Measurements from ENCODE around the gene MOB3A. TPM values are rescaled to one million over a fixed set of nuclear protein-coding genes. Genes with fewer than 3 reads are reported as not detected.

Gene MOB3A
- 40.6 and 53.2 TPM in 2 replicates for total RNA-seq

GRCh38 chr19:2096034-2096479 lies at the start of gene MOB3A:
Gene MOB3A (minus strand): TSS chr19:2096326. CDS start chr19:2078560, 17,766 bp downstream.

GRCh38 chr19:2096480-2097202 lies 515 bp upstream of the MOB3A start, which contains the start of gene IZUMO4:
Gene IZUMO4 (plus strand): TSS chr19:2096915. CDS start chr19:2096946, 31 bp downstream.

GRCh38 chr19:2050991-2051772 lies 44.9 kb downstream of the MOB3A start, which contains the start of gene MKNK2:
Gene MKNK2 (minus strand): TSS chr19:2051244. CDS start chr19:2050851, 393 bp downstream.

Other genes starting within 250 kb of the MOB3A start
- gene REXO1, start 247.8 kb downstream of the MOB3A start, total RNA-seq = 16.8 and 22.7 TPM in 2 replicates
- 19.2 and 22.6 TPM in 2 replicates for gene KLF16, start 232.7 kb downstream of the MOB3A start, total RNA-seq
- 126 and 133 TPM in 2 replicates for gene ABHD17A, start 210.8 kb downstream of the MOB3A start, total RNA-seq
- 9.6 and 12.4 TPM in 2 replicates for gene ADAT3, start 190.9 kb downstream of the MOB3A start, total RNA-seq
- 84.6 and 136 TPM in 2 replicates for gene SCAMP4, start 190.9 kb downstream of the MOB3A start, total RNA-seq
- 79.0 and 82.8 TPM in 2 replicates for gene CSNK1G2, start 155.2 kb downstream of the MOB3A start, total RNA-seq
- gene BTBD2, start 80.6 kb downstream of the MOB3A start, total RNA-seq = 64.8 and 101 TPM in 2 replicates
- gene MKNK2, start 45.1 kb downstream of the MOB3A start, total RNA-seq = 348 and 384 TPM in 2 replicates
- 4.3 and 4.4 TPM in 2 replicates for gene IZUMO4, start 589 bp upstream of the MOB3A start, total RNA-seq
- gene AP3D1, start 55.2 kb upstream of the MOB3A start, total RNA-seq = 81.8 and 94.4 TPM in 2 replicates
- gene DOT1L, start 67.6 kb upstream of the MOB3A start, total RNA-seq = 12.9 and 14.3 TPM in 2 replicates
- gene PLEKHJ1, start 140.0 kb upstream of the MOB3A start, total RNA-seq = 83.1 and 83.5 TPM in 2 replicates
- 35.6 and 65.5 TPM in 2 replicates for gene SF3A2, start 140.5 kb upstream of the MOB3A start, total RNA-seq
- gene AMH, start 153.0 kb upstream of the MOB3A start, total RNA-seq = 0.35 and 2.1 TPM in 2 replicates
- not detected in 2 replicates for gene JSRP1, start 160.1 kb upstream of the MOB3A start, total RNA-seq
- gene PEAK3, start 185.8 kb upstream of the MOB3A start, total RNA-seq = not detected in 2 replicates
- gene LINGO3, start 211.8 kb upstream of the MOB3A start, total RNA-seq = not detected in 2 replicates
- 318 and 382 TPM in 2 replicates for gene LSM7, start 232.3 kb upstream of the MOB3A start, total RNA-seq
- gene SPPL2B, start 232.4 kb upstream of the MOB3A start, total RNA-seq = 22.9 and 26.2 TPM in 2 replicates